Esophagus squamous epithelium (tissue), 5 donors: Measurements from ENCODE around the gene C16orf74. TPM values are rescaled to one million over a fixed set of nuclear protein-coding genes. Genes with fewer than 3 reads are reported as not detected.

Source experiments
- DNase-seq: peaks from one replicate; lab custom pipeline; 2025; lab: John Stamatoyannopoulos, UW
- H3K27ac ChIP-seq, 4 donors: fragments of 200-600 bp; sonication (generic); one replicate each; pipeline ENCODE4 v1.5.1; 2016 to 2019; ENCODE audit warnings: mild to moderate bottlenecking in 1 of 4
- H3K27me3 ChIP-seq, 4 donors: fragments of 200-600 bp; sonication (generic); 1 replicate in 3 of 4; 2 replicates in 1 of 4; pipeline versions ENCODE4 v1.5.1 to v1.6.0; 2017 to 2021; ENCODE audit warnings: antibody characterized with exemption in 1 of 4
- H3K36me3 ChIP-seq, 3 donors: fragments of 200-600 bp; sonication (generic); one replicate each; pipeline ENCODE4 v1.5.1; 2016 to 2019
- H3K4me1 ChIP-seq, 3 donors: fragments of 200-600 bp; sonication (generic); one replicate each; pipeline ENCODE4 v1.5.1; 2017 to 2019
- H3K4me3 ChIP-seq, 4 donors: fragments of 200-600 bp; sonication (generic); 1 replicate in 3 of 4; 2 replicates in 1 of 4; pipeline ENCODE4 v1.5.1; 2016 to 2019; ENCODE audit warnings: mild to moderate bottlenecking in 2 of 4, moderate library complexity in 1 of 4
- H3K9me3 ChIP-seq, 3 donors: fragments of 200-600 bp; sonication (generic); one replicate each; pipeline ENCODE4 v1.5.1; 2016 to 2019
- POLR2A ChIP-seq, 4 donors: fragments of 450-650 bp; IDR thresholded peaks; one replicate each; pipeline ENCODE4 v1.6.1; 2017; ENCODE audit warnings: antibody characterized with exemption in 4 of 4, mild to moderate bottlenecking in 4 of 4, moderate library complexity in 3 of 4
- WGBS, 2 donors: methylation state at CpG; one replicate each; pipeline ENCODE4 v1.1.5; 2018; 5-methylcytosine and 5-hydroxymethylcytosine counted together
- intact Hi-C: fragments of 100-400 bp; cut with DNase I; formaldehyde crosslinking; loops from one replicate; pipeline ENCODE4 v1.15.0; 2022
- total RNA-seq, 4 donors: library from RNA; depleted of rRNA; stranded (reverse); fragments of >200 nt; gene quantifications; one replicate each; pipeline ENCODE4 v1.1.0, GENCODE V29; 2016
- TF ChIP-seq, protein P1 (sequence below), 6 experiments: fragments of 450-650 bp in 4 of 6; fragments of 200-600 bp in 2 of 6; sonication (generic) in 2 of 6; IDR thresholded peaks; one replicate each; pipeline ENCODE4 v1.5.1; 2016 to 2019; ENCODE audit warnings: antibody characterized with exemption in 6 of 6, mild to moderate bottlenecking in 4 of 6, moderate library complexity in 4 of 6
- donor health status: DM: yes; HTN: yes; CAD: no.

Gene C16orf74
- total RNA-seq, 4 donors from 2014 or later: 3.8 to 24.8 (median 6.4) TPM

DNA sequence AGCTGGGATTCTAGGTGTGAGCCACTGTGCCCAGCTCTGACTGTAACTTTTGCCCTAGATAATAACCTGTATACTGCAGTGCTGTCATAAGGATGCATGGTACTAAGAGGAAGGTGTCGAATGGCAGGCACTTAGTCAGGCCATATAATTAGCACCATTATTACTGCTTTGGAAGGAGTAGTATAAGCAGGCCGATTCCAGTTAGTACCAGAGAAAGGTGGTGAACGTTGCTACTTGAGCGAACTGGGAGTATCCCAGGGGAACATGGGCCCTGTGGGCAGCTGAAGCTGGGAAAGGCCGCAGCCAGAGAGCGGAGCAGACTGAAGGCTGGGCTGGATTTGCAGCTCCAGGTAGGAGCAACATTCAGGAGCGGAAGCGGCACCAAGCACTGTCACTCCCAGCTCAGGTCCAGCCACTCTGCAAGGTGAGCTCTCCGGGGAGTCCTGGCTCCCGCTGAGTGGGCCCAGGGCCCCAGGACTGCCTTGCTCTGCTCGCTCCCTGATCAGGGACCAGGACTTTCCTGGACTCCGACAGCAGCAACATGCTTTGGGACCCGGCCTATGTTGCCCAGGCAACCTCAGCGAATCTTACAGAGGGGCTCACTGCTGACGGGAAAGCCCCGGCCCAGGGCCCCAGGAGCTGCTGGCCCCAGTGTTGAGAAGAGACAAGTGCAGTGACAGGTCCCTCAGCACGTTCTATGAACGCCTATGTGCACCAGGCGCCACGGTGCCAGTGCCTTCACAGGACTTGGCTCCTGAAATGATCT lies 28.6 kb downstream of the C16orf74 start:
- H3K27ac ChIP-seq: no peak overlapping the region
- H3K4me3 ChIP-seq: no peak overlapping the region
- intact Hi-C loops: no loop called here
- peaks cover 0 to 6% (median 0%) of the 10 kb centered on the region in 4 donors for H3K27me3 ChIP-seq
- H3K36me3 ChIP-seq: no peaks in the 10 kb centered on the region
- DNase-seq: no peak
- 84 to 88% methylated on average over 6 to 9 of the region's 20 CpGs for WGBS, 2 donors
- no peaks in the 10 kb centered on the region for H3K9me3 ChIP-seq
- TF ChIP-seq, protein P1, sequence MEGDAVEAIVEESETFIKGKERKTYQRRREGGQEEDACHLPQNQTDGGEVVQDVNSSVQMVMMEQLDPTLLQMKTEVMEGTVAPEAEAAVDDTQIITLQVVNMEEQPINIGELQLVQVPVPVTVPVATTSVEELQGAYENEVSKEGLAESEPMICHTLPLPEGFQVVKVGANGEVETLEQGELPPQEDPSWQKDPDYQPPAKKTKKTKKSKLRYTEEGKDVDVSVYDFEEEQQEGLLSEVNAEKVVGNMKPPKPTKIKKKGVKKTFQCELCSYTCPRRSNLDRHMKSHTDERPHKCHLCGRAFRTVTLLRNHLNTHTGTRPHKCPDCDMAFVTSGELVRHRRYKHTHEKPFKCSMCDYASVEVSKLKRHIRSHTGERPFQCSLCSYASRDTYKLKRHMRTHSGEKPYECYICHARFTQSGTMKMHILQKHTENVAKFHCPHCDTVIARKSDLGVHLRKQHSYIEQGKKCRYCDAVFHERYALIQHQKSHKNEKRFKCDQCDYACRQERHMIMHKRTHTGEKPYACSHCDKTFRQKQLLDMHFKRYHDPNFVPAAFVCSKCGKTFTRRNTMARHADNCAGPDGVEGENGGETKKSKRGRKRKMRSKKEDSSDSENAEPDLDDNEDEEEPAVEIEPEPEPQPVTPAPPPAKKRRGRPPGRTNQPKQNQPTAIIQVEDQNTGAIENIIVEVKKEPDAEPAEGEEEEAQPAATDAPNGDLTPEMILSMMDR (IDR thresholded peaks at IDR 0.05): no peak
- TF ChIP-seq POLR2A (IDR thresholded peaks at IDR 0.05): no peak
- peaks cover 4 to 19% (median 7%) of the 10 kb centered on the region in 3 donors for H3K4me1 ChIP-seq

DNA sequence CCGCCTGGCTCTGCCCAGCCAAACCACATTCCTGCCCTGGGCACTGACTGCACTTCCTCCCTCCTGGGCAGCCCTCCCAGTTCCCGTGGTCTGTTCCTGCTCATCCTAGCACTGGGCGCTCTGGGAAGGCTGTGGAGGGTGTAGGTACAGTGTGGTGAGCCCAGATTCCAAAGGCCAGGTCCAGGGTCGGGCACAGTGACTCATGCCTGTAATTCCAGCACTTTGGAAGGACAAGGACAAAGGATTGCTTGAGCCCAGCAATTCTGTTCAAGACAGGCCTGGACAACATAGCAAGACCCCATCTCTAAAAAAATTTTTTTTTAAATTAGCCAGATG lies 30.6 kb downstream of the C16orf74 start:
- Histone ChIP-seq H3K36me3 (no peaks in the 10 kb centered on the region), H3K27ac (no peak overlapping the region), H3K4me3 (no peak overlapping the region), H3K27me3 (peaks cover 0 to 15% (median 0%) of the 10 kb centered on the region in 4 donors), H3K4me1 (peaks cover 21 to 39% (median 22%) of the 10 kb centered on the region in 3 donors), H3K9me3 (no peaks in the 10 kb centered on the region)
- TF ChIP-seq, protein P1 (IDR thresholded peaks at IDR 0.05): no peak
- no peak for TF ChIP-seq POLR2A (IDR thresholded peaks at IDR 0.05)
- intact Hi-C loops: no loop called here
- no peak for DNase-seq
- WGBS, 2 donors: 61% methylated on average over 3 of the region's 4 CpGs; no CpG with 5 or more reads in 1 of the 2 donors

GRCh38 chr16:85719605-85720301 lies 31.1 kb downstream of the C16orf74 start:
- TF ChIP-seq, protein P1 (IDR thresholded peaks at IDR 0.05): no peak
- no peak for TF ChIP-seq POLR2A (IDR thresholded peaks at IDR 0.05)
- Histone ChIP-seq H3K9me3 (no peaks in the 10 kb centered on the region), H3K27me3 (peaks cover 0 to 15% (median 0%) of the 10 kb centered on the region in 4 donors), H3K4me1 (peaks cover 22 to 43% (median 24%) of the 10 kb centered on the region in 3 donors), H3K36me3 (no peaks in the 10 kb centered on the region), H3K4me3 (no peak overlapping the region), H3K27ac (no peak overlapping the region)
- DNase-seq: no peak
- 59 to 87% methylated on average over 9 to 11 of the region's 11 CpGs for WGBS, 2 donors
- intact Hi-C loops: no loop called here

DNA sequence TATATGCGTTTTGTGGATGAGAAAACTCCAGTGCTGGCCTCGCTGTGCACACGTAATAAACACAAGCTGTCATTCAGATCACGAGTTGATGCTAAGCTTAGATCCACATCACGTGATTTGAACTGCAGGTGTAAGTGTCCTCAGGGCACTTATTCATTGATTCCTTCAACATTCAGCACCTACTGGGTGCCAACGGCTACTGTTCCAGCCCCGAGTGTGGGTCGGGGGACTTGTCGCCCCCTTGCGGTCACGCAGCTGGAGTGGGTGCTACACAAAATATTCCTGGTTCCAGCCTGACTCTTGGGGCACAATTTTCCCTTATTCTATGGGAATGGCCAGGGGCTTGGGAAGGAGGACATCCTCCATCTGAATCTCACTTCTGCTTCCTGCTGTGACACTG lies 32.2 kb downstream of the C16orf74 start:
- Histone ChIP-seq H3K9me3 (no peaks in the 10 kb centered on the region), H3K4me1 (peaks cover 22 to 43% (median 24%) of the 10 kb centered on the region in 3 donors), H3K4me3 (no peak overlapping the region), H3K27ac (no peak overlapping the region), H3K36me3 (no peaks in the 10 kb centered on the region), H3K27me3 (peaks cover 0 to 15% (median 0%) of the 10 kb centered on the region in 4 donors)
- 39 to 44% methylated on average over 10 of the region's 11 CpGs for WGBS, 2 donors
- TF ChIP-seq, protein P1 (IDR thresholded peaks at IDR 0.05): peak in 3 of 6 experiments; percentile 13 to 43 (median 24)
- no peak for TF ChIP-seq POLR2A (IDR thresholded peaks at IDR 0.05)
- intact Hi-C loops: no loop called here
- DNase-seq: no peak

DNA sequence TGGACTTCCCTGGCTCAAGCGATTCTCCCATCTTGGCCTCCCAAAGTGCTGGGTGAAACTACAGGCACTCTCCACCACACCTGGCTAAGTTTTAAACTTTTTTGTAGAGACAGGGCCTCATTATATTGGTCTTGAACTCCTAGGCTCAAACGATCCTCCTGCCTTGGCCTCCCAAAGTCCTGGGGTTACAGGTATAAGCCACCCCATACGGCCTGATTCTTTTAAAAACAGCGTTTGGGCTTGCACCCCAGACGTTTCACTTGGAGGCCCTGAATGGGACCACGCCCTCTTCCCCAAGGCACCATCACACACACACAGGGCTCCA lies 32.8 kb downstream of the C16orf74 start:
- Histone ChIP-seq H3K36me3 (no peaks in the 10 kb centered on the region), H3K27ac (no peak overlapping the region), H3K4me1 (peaks cover 22 to 43% (median 24%) of the 10 kb centered on the region in 3 donors), H3K4me3 (no peak overlapping the region), H3K27me3 (peaks cover 0 to 15% (median 0%) of the 10 kb centered on the region in 4 donors), H3K9me3 (no peaks in the 10 kb centered on the region)
- WGBS, 2 donors: 17 to 26% methylated on average over 3 to 5 of the region's 6 CpGs
- intact Hi-C loops: no loop called here
- DNase-seq: no peak
- TF ChIP-seq, protein P1 (IDR thresholded peaks at IDR 0.05): no peak
